ENCODE measurements around the gene CDH13.

GRCh38 chr16:82616356-82616755 lies 10.4 kb upstream of the CDH13 start:
- TF ChIP-seq, protein P1, sequence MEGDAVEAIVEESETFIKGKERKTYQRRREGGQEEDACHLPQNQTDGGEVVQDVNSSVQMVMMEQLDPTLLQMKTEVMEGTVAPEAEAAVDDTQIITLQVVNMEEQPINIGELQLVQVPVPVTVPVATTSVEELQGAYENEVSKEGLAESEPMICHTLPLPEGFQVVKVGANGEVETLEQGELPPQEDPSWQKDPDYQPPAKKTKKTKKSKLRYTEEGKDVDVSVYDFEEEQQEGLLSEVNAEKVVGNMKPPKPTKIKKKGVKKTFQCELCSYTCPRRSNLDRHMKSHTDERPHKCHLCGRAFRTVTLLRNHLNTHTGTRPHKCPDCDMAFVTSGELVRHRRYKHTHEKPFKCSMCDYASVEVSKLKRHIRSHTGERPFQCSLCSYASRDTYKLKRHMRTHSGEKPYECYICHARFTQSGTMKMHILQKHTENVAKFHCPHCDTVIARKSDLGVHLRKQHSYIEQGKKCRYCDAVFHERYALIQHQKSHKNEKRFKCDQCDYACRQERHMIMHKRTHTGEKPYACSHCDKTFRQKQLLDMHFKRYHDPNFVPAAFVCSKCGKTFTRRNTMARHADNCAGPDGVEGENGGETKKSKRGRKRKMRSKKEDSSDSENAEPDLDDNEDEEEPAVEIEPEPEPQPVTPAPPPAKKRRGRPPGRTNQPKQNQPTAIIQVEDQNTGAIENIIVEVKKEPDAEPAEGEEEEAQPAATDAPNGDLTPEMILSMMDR (conservative IDR thresholded peaks at IDR 0.05; ENCODE audit: low read depth in 2 of 2): no peak
- no peak for TF ChIP-seq REST (IDR thresholded peaks at IDR 0.05; ENCODE audit: unreplicated experiment)
- no peak for TF ChIP-seq EZH2phosphoT487 (IDR thresholded peaks at IDR 0.05; ENCODE audit: unreplicated experiment)
- TF ChIP-seq EZH2 (IDR thresholded peaks at IDR 0.05; ENCODE audit: low read depth, unreplicated experiment): no peak

Measured in GM23338 (cell line).